OCI-LY1 (cell line): ENCODE results near the gene APLP2.

Source experiments
- H2AFZ ChIP-seq: fragments of 200-600 bp; sonication (generic), shearing (Covaris generic); 2 replicates; pipeline ENCODE4 v1.6.0; 2014; ENCODE audit warnings: antibody characterized with exemption, mild to moderate bottlenecking, low read length
- H3F3A ChIP-seq: fragments of 200-600 bp; sonication (generic), shearing (Covaris generic); 2 replicates; pipeline ENCODE4 v1.6.0; 2014; ENCODE audit warnings: mild to moderate bottlenecking, antibody characterized with exemption, low read length, moderate library complexity; ENCODE audit not compliant: insufficient read depth
- H3K27ac ChIP-seq: fragments of 200-600 bp; sonication (generic); 2 replicates; pipeline ENCODE4 v1.5.1; 2014; ENCODE audit warnings: low read length, mixed run types, mild to moderate bottlenecking, low read depth; ENCODE audit not compliant: poor library complexity, severe bottlenecking
- H3K27me3 ChIP-seq: fragments of 200-600 bp; sonication (generic); 2 replicates; pipeline ENCODE4 v1.6.0; 2014; ENCODE audit warnings: antibody characterized with exemption, mild to moderate bottlenecking, low read length, moderate library complexity; ENCODE audit not compliant: insufficient read depth
- H3K36me3 ChIP-seq: fragments of 200-600 bp; sonication (generic); 2 replicates; pipeline ENCODE4 v1.6.1; 2014; ENCODE audit warnings: mild to moderate bottlenecking, antibody characterized with exemption, low read length, moderate library complexity, mixed read lengths; ENCODE audit not compliant: insufficient read depth
- H3K4me1 ChIP-seq: fragments of 200-600 bp; sonication (generic); 2 replicates; pipeline ENCODE4 v1.5.1; 2014; ENCODE audit warnings: mild to moderate bottlenecking, low read length, moderate library complexity; ENCODE audit not compliant: insufficient read depth, severe bottlenecking
- H3K4me2 ChIP-seq: fragments of 200-600 bp; sonication (generic), shearing (Covaris generic); 2 replicates; pipeline ENCODE4 v1.6.1; 2014; ENCODE audit warnings: low read length
- H3K4me3 ChIP-seq: fragments of 200-600 bp; sonication (generic); 2 replicates; pipeline ENCODE4 v1.5.1; 2014; ENCODE audit warnings: low read length, low read depth, mild to moderate bottlenecking, mixed read lengths; ENCODE audit not compliant: poor library complexity, severe bottlenecking
- H3K79me2 ChIP-seq: fragments of 200-600 bp; shearing (Covaris generic); 2 replicates; pipeline ENCODE4 v1.6.1; 2016; ENCODE audit warnings: mixed run types, low read length, mixed read lengths; ENCODE audit not compliant: insufficient read depth
- H3K9ac ChIP-seq: fragments of 200-600 bp; sonication (generic), shearing (Covaris generic); 2 replicates; pipeline ENCODE4 v1.6.1; 2014; ENCODE audit warnings: mild to moderate bottlenecking, low read length, mixed read lengths
- H3K9me2 ChIP-seq: fragments of 200-600 bp; sonication (generic), shearing (Covaris generic); 2 replicates; pipeline ENCODE4 v1.6.1; 2014; ENCODE audit warnings: low read depth, mild to moderate bottlenecking, low read length, mixed read lengths
- H3K9me3 ChIP-seq: fragments of 200-600 bp; shearing (Covaris generic); 2 replicates; pipeline ENCODE4 v1.6.1; 2014; ENCODE audit warnings: low read length, mixed read lengths
- H4K20me1 ChIP-seq: fragments of 200-600 bp; sonication (generic), shearing (Covaris generic); 2 replicates; pipeline ENCODE4 v1.6.0; 2016; ENCODE audit warnings: mild to moderate bottlenecking, low read length; ENCODE audit not compliant: insufficient read depth
- EZH2 ChIP-seq: fragments of 200-600 bp; sonication (generic), shearing (Covaris generic); IDR thresholded peaks from 2 replicates; pipeline ENCODE4 v1.8.0; 2017; ENCODE audit warnings: borderline replicate concordance, mixed run types, mild to moderate bottlenecking, antibody characterized with exemption, low read length, moderate library complexity, mixed read lengths
- TF ChIP-seq, protein P1 (sequence below): fragments of 200-600 bp; sonication (generic), shearing (Covaris generic); IDR thresholded peaks from 2 replicates; pipeline ENCODE4 v1.5.1; 2017; ENCODE audit warnings: mild to moderate bottlenecking, antibody characterized with exemption, low read length, moderate library complexity, mixed read lengths

The APLP2 gene

DNA sequence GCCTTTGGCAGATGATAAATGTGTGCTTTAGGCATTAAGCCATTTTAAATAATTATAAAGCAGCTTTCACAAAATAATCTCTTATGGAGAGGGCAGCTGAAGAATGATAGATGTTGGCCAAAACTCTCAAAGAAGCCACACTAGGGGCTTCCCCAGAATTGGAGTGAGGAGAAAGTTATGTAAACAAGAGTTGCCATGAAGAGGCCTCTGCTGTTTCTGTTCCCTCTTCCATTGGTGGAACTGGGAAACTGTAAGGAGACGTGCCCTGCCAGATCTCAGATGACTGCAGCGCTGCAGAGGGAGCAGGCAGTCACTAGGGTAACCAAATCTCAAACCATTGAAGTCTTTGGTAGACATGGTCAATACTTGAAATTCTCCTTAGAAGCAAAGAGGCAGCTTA, 19.4 kb upstream of the APLP2 start:
- H3K27me3 ChIP-seq: no peaks in the 10 kb centered on the region
- TF ChIP-seq, protein P1, sequence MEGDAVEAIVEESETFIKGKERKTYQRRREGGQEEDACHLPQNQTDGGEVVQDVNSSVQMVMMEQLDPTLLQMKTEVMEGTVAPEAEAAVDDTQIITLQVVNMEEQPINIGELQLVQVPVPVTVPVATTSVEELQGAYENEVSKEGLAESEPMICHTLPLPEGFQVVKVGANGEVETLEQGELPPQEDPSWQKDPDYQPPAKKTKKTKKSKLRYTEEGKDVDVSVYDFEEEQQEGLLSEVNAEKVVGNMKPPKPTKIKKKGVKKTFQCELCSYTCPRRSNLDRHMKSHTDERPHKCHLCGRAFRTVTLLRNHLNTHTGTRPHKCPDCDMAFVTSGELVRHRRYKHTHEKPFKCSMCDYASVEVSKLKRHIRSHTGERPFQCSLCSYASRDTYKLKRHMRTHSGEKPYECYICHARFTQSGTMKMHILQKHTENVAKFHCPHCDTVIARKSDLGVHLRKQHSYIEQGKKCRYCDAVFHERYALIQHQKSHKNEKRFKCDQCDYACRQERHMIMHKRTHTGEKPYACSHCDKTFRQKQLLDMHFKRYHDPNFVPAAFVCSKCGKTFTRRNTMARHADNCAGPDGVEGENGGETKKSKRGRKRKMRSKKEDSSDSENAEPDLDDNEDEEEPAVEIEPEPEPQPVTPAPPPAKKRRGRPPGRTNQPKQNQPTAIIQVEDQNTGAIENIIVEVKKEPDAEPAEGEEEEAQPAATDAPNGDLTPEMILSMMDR: no peak
- no peak for TF ChIP-seq EZH2
- no peaks in the 10 kb centered on the region for H3K79me2 ChIP-seq
- H3F3A ChIP-seq: no peaks in the 10 kb centered on the region
- no peak overlapping the region for H3K9ac ChIP-seq
- no peak overlapping the region for H3K4me3 ChIP-seq
- H3K9me3 ChIP-seq: no peaks in the 10 kb centered on the region
- H3K4me1 ChIP-seq: no peaks in the 10 kb centered on the region
- no peaks in the 10 kb centered on the region for H3K9me2 ChIP-seq
- H2AFZ ChIP-seq: no peak overlapping the region
- H3K27ac ChIP-seq: no peak overlapping the region
- H3K4me2 ChIP-seq: no peak overlapping the region
- H4K20me1 ChIP-seq: no peaks in the 10 kb centered on the region
- no peaks in the 10 kb centered on the region; the same call in 1 of the 2 replicates for H3K36me3 ChIP-seq

DNA sequence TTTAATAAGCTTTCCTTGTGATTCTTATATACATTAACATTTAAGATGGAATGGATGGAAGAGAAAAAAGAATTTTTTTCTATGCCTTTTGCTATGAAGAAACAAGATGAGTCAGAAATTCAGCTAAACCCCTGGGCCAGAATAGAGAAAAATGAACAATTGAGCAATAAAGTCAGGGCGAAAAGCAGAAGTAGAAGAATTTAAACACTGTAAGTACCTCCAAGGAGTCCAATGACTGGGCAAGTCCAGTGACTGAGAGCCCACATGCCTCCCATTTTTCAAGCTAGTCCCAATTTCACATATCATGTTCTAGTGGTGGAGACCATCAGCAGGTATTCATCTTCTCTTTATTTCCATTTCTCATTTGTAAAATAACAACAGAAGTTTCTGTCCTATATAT, 18.6 kb upstream of the APLP2 start:
- Histone ChIP-seq H3K9me2 (no peaks in the 10 kb centered on the region), H3K27ac (no peak overlapping the region), H3F3A (no peaks in the 10 kb centered on the region)

DNA sequence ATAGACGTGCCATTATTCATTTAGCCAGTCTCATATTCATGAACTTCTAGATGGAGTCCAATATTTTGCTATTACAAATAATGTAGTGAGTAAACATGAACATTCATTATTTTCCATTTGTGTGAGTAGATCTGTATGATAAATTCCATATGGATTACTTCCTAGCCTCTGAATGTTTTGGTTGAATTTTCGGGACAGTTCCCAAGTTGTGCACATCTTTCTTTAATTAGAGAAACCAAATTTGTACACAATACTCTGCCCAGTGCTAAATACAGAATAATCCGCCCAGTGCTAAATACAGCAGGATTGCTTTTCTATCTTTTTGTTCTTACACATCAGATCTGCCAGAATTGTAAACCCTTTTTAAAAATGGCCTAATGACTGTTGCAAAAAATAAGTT, 17.1 kb upstream of the APLP2 start:
- Histone ChIP-seq H3K4me2 (no peak overlapping the region), H2AFZ (no peak overlapping the region), H3K79me2 (no peaks in the 10 kb centered on the region), H3K4me3 (no peak overlapping the region), H3K9me2 (no peaks in the 10 kb centered on the region), H3K9ac (no peak overlapping the region), H3K36me3 (no peaks in the 10 kb centered on the region; the same call in 1 of the 2 replicates), H3K4me1 (no peaks in the 10 kb centered on the region), H3F3A (no peaks in the 10 kb centered on the region), H3K27me3 (no peaks in the 10 kb centered on the region), H3K27ac (no peak overlapping the region), H4K20me1 (no peaks in the 10 kb centered on the region), H3K9me3 (no peaks in the 10 kb centered on the region)
- TF ChIP-seq, protein P1: no peak
- no peak for TF ChIP-seq EZH2

More for the DNA sequence above, 18.6 kb upstream of the APLP2 start:
- no peak overlapping the region for H3K4me3 ChIP-seq
- no peaks in the 10 kb centered on the region for H3K9me3 ChIP-seq
- no peaks in the 10 kb centered on the region for H3K79me2 ChIP-seq
- no peak for TF ChIP-seq EZH2
- TF ChIP-seq, protein P1: no peak
- no peak overlapping the region for H2AFZ ChIP-seq
- H3K4me2 ChIP-seq: no peak overlapping the region
- H4K20me1 ChIP-seq: no peaks in the 10 kb centered on the region
- no peaks in the 10 kb centered on the region for H3K4me1 ChIP-seq
- H3K9ac ChIP-seq: no peak overlapping the region
- H3K27me3 ChIP-seq: no peaks in the 10 kb centered on the region
- no peaks in the 10 kb centered on the region; the same call in 1 of the 2 replicates for H3K36me3 ChIP-seq
